ENCODE data around the gene EVL.

EVL gene

DNA sequence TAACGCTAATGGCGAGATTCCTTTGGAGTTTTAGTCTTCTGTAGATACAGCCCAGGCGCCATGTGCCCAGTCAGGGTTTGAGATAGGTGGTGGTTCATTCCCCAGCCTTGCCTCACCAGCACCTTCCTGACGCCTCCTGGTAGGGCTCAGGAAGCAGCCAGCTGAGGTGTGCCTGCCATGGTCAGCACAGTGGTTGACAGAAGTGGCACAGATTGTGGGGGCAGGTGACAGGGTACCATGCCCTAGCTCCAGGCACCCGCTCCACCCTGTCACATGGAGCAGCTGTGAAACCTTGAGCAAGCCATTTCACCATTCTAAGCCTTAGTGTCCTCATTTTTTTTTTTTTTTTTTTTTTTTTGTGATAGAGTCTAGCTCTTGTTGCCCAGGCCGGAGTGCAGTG lies 45.6 kb downstream of the EVL start:
- no peak for DNase-seq (ENCODE audit: low read depth)

DNA sequence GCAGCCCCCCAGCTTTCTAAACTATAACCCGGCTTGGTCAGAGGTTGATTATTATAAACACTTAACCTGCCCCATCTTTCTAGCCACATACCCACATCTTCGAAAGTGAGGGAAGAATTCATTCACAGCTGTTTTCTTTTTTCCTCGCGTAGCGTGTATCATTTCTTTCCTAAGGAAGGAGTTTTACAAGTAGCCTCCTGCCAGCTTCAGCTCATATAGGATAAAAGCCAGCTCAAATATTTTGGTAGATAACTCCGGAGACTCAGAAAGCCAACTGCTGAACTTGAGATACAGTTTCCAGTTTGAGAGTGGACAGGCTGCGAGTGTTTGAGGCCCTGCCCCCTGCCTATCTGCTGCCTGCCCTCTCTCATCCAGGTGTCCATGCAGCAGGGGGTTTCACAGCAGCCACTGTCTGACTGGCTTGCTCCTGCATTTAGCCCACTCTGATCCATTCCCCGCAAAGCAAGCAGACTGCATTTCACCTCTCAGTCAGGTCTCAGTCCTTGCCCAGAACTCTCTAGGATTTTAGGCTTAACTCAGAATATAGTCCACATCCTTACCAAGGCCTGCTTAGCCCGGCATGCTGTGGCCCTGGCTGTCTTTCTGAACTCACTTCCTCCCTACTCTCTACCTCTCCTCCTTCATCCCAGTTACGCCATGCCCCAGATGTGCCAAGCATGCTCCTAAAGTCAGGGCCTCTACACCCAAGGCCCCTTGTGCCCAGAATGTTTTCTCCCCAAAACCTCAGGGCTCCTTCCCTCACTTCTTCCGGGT lies 46.9 kb downstream of the EVL start:
- DNase-seq (ENCODE audit: low read depth), result no peak

DNA sequence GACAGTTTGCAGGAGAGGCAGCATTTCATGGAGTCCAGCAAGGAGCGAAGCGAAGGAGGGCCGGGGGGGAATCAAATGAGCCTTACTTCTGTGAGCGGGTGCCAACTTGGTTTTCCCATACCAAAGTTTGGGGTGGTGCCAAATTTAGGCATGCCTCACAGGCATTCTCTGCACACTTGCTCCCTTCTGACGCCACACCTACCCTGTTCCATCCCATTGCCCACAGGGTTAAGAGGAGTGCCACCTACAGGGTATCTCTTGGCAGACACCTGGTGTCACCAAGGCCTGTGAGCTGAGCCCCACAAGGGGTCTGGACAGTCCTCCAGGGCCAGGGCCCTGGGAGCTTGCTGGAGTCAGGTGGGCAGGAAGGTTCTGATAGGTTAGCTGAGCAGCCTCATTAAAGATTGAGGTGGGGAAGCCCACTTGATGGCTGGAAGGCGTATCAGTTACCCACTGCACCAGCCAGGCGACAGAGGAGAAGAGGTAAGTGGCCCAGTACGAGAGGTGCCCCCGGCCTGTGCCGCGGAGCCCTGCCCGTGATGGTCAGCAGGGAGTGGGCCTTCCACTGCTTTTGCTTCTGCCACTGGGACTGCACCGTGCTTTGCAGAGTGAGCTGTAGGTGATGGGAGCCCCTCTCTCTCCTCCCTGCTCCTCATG lies 49.0 kb downstream of the EVL start:
- DNase-seq (ENCODE audit: low read depth), result no peak

DNA sequence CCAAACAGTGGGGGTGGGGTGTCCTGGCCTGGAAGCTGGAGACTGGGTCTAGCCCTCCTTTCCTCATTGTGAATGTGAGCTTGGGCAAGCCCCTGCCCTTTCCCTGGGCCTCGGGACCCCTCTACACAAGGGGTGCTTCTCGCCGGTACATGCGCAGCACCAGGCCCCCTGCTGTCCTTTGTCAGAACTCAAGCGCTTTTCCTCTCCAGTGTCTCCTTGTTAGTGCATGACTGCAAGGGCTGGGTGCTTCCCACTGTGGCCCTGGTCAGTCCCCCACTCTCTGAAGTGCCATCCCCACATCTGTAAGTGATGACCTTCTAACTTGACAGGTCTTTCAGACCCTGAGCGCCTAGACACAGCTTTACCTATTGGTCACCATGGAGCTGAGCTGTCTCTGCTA lies 50.0 kb downstream of the EVL start:
- no peak for DNase-seq (ENCODE audit: low read depth)

DNA sequence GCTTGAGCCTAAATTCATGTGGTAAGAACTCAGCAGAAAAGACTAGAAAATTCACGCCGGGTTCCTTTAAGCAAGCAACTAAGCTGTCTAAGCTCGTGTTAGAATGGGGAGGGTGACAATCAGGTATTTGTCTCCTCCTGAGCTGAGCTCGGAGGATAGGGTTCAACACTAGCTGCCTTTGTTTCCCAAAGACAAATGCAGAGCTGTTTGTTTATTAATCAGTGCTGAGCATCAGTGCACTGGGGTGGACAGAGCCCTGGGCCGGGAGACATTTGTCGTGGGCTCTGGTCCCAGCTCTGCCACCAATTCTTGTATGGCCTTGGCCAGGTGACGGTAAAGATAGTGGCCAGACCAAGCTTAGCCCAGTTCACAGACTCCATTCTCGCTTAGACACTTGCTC lies 50.5 kb downstream of the EVL start:
- no peak for DNase-seq (ENCODE audit: low read depth)

DNA sequence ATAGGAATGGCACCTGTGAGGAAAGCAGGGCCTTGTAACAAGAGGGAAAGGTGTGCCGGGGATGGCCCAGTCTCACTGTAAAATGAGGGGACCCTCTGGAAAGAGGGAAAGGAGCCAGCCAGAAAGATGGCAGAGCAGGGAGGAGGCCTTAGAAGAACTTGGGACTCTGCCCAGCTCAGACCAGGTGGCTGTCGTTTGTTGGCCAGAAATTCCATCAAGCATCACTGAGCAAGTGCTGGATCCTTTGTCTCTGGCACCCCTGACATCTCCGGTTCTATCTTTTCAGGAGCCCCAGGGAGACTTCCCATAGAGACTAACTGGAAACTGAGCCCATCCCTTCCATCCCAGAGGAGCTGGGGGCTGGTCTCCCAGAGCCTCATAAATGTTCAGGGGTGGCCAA lies 50.9 kb downstream of the EVL start:
- no peak for DNase-seq (ENCODE audit: low read depth)

DNA sequence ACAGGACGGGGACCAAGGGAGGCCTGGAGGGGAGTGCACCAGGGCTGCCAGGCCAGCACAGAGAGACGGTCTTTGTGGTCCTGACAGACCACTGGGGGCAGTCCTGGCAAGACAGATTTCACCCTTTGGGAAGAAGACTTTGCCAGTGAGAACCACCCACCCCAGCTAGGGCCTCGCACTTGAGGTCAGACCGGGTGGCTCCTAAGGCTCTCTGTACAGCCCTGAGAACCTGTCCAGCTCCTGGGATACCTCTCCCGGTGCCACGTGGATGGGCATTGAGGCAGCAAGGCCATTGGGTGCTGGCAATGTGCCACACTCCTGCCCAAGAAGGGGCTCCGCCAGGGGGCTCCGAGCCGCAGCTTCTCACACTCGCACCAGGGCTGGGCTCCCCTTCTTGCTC lies 51.8 kb downstream of the EVL start:
- DNase-seq (ENCODE audit: low read depth), result no peak

DNA sequence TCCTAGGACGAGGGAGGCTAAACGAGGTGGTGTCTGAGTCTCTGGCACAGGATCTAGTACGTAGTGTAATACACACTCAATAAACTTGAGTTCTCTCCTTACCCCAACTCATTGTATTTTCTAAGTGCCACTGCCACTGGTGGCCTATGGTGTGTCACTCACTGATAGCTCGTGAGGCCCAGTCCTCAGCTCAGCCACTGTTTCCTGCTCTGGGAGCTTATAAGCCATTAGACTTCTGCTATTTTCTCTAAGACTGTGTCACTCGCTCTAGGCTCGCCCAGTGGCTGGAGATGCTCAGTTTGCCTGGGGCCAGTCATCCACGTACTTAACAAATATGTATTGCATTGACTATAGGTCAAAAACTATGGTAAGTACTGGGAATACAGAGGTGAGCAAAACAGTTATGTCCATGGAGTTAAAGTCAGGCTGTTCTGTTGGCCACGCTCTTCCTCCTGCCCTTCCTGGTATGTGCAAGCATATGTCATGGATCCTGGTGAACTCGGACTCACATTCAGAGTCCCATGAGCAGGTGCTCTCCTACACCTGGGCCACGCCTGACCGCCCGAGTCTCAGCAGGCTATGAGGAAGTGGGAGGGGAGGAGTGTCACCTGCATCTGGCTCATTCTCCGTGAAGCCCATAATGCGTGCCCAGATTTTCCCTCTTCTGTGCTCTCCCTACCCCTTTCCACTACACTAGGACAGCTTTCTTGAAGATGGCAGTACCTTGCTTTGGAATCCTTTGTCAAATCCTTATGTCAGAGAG lies 52.6 kb downstream of the EVL start:
- no peak for DNase-seq (ENCODE audit: low read depth)

DNA sequence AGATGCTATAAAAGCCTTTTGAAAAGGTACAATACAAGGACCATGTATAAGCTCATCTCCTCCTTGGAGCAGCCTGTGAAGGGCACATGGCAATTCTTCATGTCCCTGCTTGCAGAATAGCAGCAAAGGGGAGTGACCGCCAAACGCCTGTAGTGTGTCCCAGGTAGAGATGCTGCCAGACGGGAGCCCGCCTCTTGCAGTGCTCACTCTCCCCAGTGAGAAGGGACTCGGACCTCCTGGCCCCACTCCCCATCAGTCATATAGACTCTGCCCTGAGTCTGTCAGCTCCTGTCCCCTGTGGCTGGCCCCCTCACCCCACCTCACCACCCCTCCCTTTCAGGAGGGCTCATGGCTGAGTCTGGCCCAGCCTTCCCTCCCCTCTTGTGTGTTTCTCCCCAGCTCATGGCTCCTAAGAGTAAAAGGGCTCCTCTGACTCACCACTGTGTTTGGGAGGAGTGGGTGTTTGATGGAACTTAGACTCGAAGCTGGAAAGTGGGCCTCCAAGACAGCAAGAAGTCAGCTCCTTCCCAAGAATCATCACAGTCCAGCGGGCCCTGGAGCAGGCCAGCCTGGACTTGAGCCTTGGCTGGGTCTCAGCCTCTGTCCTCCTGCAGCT lies 53.3 kb downstream of the EVL start:
- DNase-seq (ENCODE audit: low read depth), result no peak

DNA sequence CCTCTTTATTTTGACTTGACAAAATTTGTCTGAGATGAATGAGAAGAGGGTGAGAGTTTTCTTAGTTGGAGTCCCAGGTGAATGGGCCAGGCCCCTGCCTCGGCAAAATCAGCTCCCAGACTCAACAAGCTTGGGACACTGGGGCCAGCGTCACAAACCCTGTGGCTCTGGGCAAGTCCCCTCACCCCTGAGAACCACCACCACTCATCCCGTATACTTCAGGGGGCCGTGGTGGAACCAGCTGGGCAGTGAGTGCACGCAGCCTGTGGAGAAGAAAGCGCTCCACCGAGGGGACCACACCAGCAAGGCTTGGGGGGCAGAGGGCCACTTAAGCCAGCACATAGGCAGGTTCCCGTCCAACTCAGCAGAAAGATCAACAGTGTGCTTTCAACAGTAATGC lies 54.0 kb downstream of the EVL start:
- no peak for DNase-seq (ENCODE audit: low read depth)

DNA sequence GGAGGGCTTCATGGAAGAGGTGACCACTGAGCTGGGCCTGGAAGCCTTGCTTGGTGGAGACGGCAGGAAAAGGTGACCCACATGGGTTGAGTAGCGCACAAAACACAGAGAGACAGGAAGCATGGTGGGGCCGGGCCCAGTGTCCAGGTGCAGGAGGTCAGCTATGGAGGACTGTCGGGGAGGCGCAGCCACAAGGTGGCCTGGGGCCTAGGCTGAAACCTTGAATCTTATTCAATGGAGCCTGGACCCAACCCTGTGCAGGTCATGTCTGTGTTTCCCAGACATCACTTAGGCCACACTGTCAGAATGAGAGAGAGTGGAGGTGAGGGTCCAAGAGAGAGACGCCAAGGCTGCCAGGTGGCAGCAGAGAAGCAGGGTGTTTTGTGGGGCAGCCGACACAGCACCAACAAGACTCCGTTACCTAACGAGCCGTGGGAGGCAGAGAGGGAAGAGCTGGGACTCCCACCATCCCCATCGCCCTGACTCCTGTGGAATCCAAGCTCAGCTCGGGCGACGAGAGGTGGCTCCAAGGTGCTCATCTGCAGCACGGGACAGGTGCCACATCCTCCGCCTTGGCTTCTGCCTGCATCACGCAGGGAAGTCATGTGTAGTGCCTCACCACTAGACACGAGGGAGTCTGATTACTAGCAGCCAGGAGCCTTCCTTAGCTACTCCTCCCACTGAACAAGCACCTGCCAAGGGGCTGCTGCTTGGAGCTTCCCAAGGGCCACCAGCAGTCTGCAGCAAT lies 55.5 kb downstream of the EVL start:
- no peak for DNase-seq (ENCODE audit: low read depth)

DNA sequence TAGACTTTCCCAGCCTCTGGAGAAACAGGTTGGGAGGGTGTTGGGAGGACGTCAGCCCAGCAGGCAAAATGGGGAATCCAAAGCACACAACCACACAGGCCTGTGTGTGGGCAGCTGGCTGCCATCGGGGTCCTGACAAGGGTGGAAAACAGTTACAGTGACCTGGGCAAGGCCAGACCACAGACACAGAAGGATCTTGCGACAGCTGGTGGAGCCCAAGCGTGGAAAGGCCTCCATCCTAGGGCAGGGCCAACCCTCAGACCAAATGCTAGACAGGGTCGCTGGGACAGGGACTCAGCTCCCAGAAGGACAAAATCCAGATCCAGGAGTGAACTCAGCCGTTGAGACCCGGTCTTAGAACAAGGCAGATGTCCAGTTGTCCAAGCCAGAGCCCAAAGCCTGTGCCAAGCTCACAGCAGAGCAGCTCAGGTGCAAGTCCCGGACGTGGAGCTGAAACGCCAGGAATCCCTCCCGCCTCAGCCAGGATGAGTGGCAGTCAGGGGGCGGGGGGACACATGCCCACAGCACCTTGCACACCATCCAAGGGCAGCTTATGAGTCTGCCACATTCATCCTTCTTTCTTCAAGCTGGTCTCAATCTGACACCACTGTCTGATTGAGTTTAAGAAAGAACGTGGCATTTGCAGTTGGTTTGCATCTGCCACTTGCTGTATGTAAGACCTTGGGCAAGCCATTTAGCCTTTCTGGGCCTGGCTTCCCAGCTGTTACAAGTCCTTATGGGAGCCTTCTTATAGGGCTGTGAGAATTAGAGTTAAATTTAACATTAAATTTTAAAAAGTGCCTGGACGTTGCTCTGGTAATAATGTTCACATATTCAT lies 56.6 kb downstream of the EVL start:
- DNase-seq (ENCODE audit: low read depth), result no peak

DNA sequence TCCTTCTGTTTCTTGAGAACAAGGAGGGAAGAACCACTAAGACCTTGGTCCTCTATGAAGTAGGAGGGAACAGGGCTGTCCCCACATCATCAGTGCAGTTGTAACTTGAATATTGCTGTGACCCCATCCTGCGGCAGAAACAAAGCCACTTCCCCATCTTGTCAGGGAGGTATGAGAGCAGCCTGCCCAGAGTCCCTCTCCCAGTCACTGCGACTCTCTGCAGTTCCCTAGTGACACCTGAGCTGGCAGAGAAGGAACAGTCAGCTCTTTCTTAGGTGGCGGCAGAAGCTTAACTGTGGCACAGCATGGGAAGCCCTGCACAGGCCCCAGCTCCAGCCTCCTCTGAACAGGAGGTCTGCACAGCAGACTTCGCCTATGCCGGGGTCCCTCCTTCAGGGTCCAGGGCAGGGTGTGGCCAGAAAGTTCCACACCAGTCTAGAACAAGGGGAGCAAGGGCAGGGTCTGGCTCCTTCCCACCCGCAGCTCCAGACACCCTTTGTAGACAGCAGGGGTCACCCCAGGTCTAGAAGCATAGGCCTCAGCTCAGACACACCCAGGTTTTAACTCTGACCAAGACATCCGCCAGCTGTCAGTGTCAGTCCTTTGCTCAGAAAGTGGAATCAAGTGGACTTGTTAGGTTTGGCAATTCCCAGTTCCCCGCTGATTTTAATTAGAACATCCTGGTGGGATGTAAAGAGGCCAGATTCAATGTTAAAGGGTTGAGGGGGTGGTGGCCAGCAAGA lies 57.4 kb downstream of the EVL start:
- DNase-seq (ENCODE audit: low read depth), result no peak

DNA sequence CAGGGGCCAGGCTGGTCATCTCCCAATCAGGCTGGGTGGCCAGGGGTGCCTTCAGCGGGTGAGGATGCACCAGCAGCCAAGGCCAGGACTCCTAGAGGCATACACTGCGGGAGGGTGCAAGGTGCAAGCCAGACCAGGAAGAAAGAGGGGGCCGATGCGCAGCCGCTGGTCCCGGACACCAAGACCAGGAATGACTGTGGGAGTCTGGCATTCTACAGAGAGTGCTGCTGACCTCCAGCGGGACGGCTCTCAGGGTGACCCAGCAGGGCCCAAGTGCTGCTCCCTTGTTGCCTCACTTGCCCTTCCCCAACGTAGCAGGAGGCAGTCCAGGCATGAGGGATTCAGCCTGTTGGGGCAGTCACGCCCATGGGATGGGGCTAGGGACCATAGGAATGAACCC lies 58.4 kb downstream of the EVL start:
- DNase-seq (ENCODE audit: low read depth), result no peak

DNA sequence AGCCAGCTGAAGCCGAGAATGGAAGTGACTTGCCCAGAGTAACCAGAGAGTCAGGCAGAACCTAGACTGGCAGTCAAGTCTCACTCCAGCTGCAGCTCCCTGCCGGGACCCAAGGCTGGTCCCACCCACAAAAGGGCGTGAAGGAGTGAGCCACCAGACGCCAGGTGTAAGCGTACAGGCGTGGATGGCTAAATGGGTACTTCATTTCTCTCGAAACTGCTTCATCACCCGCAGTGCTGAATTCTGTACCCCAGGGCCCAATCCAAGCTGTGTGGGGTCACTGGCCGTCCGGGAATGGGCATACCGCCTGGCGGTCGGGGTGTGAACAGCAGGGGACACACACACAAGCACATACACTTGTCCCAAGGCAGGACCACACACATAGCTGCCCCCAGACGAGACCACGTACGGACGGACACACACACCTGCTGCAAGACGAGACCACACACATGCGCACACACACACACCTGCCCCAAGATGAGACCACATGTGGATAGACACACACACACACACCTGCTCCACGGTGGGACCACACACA lies 59.4 kb downstream of the EVL start:
- DNase-seq (ENCODE audit: low read depth), result no peak

DNA sequence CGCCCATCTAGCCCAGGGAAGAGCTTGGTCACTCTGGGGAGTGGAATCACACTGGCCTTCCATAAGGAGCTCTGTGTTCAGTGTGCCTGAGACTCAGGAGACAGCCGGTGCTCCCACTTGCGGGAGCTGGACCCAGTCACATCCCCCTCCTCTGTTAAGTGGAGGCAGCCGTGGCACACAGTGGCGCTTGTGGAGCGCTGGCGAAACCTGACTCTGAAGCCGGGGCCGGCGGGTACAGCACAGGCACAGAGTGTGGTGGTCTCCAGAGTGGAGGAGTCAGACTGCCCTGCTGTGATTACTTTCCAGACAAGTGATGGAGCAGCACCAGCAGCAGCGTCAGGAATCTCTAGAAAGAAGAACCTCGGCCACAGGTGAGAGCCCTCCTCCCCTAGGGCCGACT lies 61.2 kb downstream of the EVL start:
- no peak for DNase-seq (ENCODE audit: low read depth)

DNA sequence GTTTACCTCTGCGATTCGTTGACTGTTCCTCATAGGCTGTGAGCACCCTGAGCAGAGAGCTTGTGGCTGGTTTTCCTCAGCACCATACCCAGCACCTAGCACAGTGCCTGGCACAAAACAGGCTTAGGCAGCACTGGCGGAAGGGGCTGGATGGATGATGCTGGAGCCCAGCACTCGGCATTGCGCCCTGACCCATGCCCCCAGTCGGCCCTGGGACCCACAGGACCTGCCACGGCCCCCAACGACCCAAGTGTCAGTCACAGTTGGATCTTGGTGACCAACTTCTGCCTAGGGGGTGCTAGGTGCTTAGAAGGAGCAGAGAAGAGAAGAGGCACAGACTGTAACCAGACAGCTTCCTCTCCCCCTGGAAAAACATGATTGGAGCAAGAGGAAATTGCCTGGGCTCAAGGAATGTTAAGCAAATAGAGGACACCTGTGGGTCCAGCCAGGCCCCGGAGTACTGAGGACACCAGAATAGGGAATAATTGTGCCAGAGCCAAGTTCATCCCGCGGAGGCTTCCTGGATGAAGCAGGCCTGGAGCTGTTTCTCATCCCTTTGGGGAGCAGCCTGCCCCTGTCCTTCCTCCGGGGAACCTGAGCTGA lies 62.7 kb downstream of the EVL start:
- DNase-seq (ENCODE audit: low read depth), result no peak

DNA sequence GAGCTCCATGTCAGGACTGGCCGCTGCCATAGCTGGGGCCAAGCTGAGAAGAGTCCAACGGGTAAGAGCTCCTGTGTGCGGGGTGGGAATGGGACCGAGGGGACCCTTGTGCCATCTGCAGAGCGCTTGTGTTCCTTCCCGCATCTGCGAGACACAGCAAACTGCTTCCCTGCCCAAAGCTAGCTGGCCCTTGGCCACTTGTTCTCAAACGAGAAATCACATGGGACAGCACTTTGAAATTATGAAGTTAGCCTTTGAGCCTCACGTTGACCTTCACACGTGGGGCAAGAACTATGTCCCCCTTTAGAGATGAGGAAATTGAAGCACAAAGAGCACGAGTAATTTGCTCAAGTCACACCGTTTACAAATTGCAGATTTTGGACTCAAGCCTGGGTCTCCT lies 63.5 kb downstream of the EVL start:
- DNase-seq (ENCODE audit: low read depth), result no peak

DNA sequence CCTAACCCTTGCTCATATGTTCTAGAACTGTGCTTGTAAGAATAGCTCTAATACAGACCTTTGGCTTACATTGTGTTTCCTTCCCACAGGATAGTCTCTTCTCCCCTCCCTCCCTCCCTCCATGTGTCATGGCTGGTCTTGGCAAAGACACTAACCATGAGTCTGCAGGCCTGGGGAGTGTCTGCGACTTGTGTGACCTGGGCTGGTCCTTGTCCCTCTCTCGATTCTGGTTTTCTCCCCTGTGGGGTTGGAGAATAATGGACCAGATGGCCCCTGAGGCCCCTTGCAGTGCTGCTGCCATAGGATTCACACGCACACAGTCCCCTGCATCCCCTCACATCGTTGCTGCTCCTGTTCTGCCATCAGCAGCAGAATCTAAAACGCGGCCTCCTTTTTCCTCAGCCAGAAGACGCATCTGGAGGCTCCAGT lies 64.0 kb downstream of the EVL start:
- DNase-seq (ENCODE audit: low read depth), result no peak

DNA sequence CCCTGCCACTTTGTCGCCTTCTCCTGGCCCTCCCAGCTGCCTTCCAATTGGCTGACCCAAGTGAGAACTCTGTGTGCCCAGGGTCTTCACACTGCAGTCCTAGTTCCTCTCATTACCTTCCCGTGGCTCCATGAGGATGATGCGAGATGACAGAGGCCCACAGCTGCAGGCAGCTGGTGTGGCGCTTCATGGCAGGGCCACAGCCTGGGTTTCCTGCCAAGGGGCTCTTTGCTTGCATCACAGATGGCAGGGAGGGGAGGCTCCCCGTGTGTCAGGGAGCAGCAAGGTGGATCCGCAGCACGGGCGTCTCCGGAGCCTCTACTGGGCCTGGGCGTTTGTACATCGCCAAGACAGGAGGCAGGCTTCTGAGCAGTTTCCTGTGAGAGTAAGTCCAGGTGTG lies 65.3 kb downstream of the EVL start:
- DNase-seq (ENCODE audit: low read depth), result no peak
